ENCODE results near the gene MAPK8IP3.

Gene MAPK8IP3

DNA sequence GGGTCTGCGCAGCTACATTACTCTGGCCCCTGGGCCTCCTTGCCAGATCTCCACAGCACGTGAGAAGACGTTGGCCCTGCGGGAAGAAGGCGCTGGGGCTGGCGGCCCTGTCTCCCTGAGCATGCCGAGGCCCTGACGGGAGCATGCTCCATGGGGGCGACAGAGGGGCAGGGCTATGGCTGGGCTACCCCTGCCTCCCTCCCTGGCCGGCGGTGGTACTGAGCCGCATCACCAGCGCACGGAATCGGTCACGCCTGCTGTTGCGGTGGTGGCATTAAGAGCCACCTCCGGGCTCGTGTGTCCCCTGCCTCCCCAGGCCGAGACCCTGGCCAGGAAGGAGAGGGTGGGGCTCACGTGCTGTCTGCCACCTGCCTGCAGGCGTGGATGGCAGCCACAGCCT is 28.1 kb downstream of the MAPK8IP3 start:
- H3K27ac ChIP-seq (ENCODE audit: low read depth, low read length) = no peak overlapping the region
- H3F3A ChIP-seq (ENCODE audit: insufficient read depth) = peaks cover 9% of the 10 kb centered on the region
- no peaks in the 10 kb centered on the region for H4K20me1 ChIP-seq (ENCODE audit: low read depth, low read length)
- H3K36me3 ChIP-seq (ENCODE audit: low read length) = no peaks in the 10 kb centered on the region
- H2AFZ ChIP-seq (ENCODE audit: low read depth, low read length, severe bottlenecking) = no peak overlapping the region
- H3K9me2 ChIP-seq (replicated peaks; ENCODE audit: insufficient read depth, low read length) = no peaks in the 10 kb centered on the region
- H3K79me2 ChIP-seq (ENCODE audit: insufficient read depth, low read length) = no peaks in the 10 kb centered on the region
- no peaks in the 10 kb centered on the region for H3K27me3 ChIP-seq (ENCODE audit: low read length)
- no peak for TF ChIP-seq EZH2phosphoT487 (conservative IDR thresholded peaks at IDR 0.05; ENCODE audit: low read length)
- TF ChIP-seq, protein P1, sequence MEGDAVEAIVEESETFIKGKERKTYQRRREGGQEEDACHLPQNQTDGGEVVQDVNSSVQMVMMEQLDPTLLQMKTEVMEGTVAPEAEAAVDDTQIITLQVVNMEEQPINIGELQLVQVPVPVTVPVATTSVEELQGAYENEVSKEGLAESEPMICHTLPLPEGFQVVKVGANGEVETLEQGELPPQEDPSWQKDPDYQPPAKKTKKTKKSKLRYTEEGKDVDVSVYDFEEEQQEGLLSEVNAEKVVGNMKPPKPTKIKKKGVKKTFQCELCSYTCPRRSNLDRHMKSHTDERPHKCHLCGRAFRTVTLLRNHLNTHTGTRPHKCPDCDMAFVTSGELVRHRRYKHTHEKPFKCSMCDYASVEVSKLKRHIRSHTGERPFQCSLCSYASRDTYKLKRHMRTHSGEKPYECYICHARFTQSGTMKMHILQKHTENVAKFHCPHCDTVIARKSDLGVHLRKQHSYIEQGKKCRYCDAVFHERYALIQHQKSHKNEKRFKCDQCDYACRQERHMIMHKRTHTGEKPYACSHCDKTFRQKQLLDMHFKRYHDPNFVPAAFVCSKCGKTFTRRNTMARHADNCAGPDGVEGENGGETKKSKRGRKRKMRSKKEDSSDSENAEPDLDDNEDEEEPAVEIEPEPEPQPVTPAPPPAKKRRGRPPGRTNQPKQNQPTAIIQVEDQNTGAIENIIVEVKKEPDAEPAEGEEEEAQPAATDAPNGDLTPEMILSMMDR (IDR thresholded peaks at IDR 0.05; ENCODE audit: insufficient read depth, low read length, poor library complexity, severe bottlenecking) = no peak
- H3K9ac ChIP-seq (ENCODE audit: low read length) = no peak overlapping the region
- H3K4me2 ChIP-seq (ENCODE audit: low read depth, low read length, poor library complexity, severe bottlenecking) = no peak overlapping the region
- peaks cover under 1% of the 10 kb centered on the region; the same call in 1 of the 2 replicates for H3K9me3 ChIP-seq (ENCODE audit: insufficient read depth, low read length)
- H3K4me3 ChIP-seq (ENCODE audit: insufficient read depth, low read length, poor library complexity, severe bottlenecking) = no peak overlapping the region

GRCh38 chr16:1734816-1735215 is 28.8 kb downstream of the MAPK8IP3 start:
- Histone ChIP-seq H3K79me2 (ENCODE audit: insufficient read depth, low read length) (no peaks in the 10 kb centered on the region), H3K27me3 (ENCODE audit: low read length) (no peaks in the 10 kb centered on the region), H2AFZ (ENCODE audit: low read depth, low read length, severe bottlenecking) (no peak overlapping the region), H3F3A (ENCODE audit: insufficient read depth) (peaks cover 12% of the 10 kb centered on the region), H3K4me3 (ENCODE audit: insufficient read depth, low read length, poor library complexity, severe bottlenecking) (no peak overlapping the region), H3K9ac (ENCODE audit: low read length) (no peak overlapping the region), H3K9me3 (ENCODE audit: insufficient read depth, low read length) (peaks cover 4% of the 10 kb centered on the region; the same call in 1 of the 2 replicates), H4K20me1 (ENCODE audit: low read depth, low read length) (no peaks in the 10 kb centered on the region), H3K4me2 (ENCODE audit: low read depth, low read length, poor library complexity, severe bottlenecking) (no peak overlapping the region), H3K27ac (ENCODE audit: low read depth, low read length) (no peak overlapping the region), H3K9me2 (replicated peaks; ENCODE audit: insufficient read depth, low read length) (no peaks in the 10 kb centered on the region), H3K36me3 (ENCODE audit: low read length) (no peaks in the 10 kb centered on the region)
- TF ChIP-seq, protein P1 (IDR thresholded peaks at IDR 0.05; ENCODE audit: insufficient read depth, low read length, poor library complexity, severe bottlenecking) = no peak
- TF ChIP-seq EZH2phosphoT487 (conservative IDR thresholded peaks at IDR 0.05; ENCODE audit: low read length) = no peak

DNA sequence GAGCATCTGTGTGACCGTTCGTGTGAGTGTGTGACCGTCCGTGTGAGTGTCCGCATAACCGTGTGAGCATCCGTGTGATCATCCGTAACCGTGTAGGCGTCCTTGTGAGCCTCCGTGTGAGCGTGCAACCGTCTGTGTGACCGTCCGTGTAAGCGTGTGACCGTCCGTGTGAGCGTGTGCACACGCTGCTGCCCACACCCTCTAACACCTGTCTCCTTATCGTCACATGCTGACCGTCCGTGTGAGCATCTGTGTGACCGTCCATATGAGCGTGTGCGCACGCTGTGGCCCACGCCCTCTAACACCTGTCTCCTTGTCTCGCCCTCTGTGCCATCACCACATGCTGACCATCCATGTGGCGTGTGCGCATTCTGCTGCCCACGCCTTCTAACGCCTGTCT is 34.2 kb downstream of the MAPK8IP3 start:
- peaks cover 4% of the 10 kb centered on the region; the same call in 1 of the 2 replicates for H3K9me3 ChIP-seq (ENCODE audit: insufficient read depth, low read length)
- no peak overlapping the region for H3K4me3 ChIP-seq (ENCODE audit: insufficient read depth, low read length, poor library complexity, severe bottlenecking)
- no peaks in the 10 kb centered on the region for H3K9me2 ChIP-seq (replicated peaks; ENCODE audit: insufficient read depth, low read length)
- no peaks in the 10 kb centered on the region for H3K36me3 ChIP-seq (ENCODE audit: low read length)
- H3K9ac ChIP-seq (ENCODE audit: low read length) = no peak overlapping the region
- H3K79me2 ChIP-seq (ENCODE audit: insufficient read depth, low read length) = no peaks in the 10 kb centered on the region
- TF ChIP-seq EZH2phosphoT487 (conservative IDR thresholded peaks at IDR 0.05; ENCODE audit: low read length) = no peak
- TF ChIP-seq, protein P1 (IDR thresholded peaks at IDR 0.05; ENCODE audit: insufficient read depth, low read length, poor library complexity, severe bottlenecking) = no peak
- no peaks in the 10 kb centered on the region for H4K20me1 ChIP-seq (ENCODE audit: low read depth, low read length)
- no peak overlapping the region for H2AFZ ChIP-seq (ENCODE audit: low read depth, low read length, severe bottlenecking)
- H3K27ac ChIP-seq (ENCODE audit: low read depth, low read length) = no peak overlapping the region
- H3K27me3 ChIP-seq (ENCODE audit: low read length) = no peaks in the 10 kb centered on the region
- no peak overlapping the region for H3K4me2 ChIP-seq (ENCODE audit: low read depth, low read length, poor library complexity, severe bottlenecking)
- H3F3A ChIP-seq (ENCODE audit: insufficient read depth) = peaks cover 12% of the 10 kb centered on the region

Measured in SU-DHL-6 (cell line).